HEK293 (cell line): ENCODE results near the gene HLA-DOB.

Experiments
- CTCF ChIA-PET: fragments of 350-600 bp; formaldehyde crosslinking; extraction: SDS; loops from one replicate; lab custom pipeline; 2021; ENCODE audit warnings: antibody characterized with exemption; lab: Yijun Ruan, JAX
- POLR2A ChIA-PET: fragments of 300-600 bp; formaldehyde crosslinking; extraction: SDS; loops from one replicate; lab custom pipeline; 2020; ENCODE audit warnings: antibody characterized with exemption, inconsistent platforms; lab: Yijun Ruan, JAX
- H3K27ac ChIP-seq: fragments of 200-500 bp; sonication (Bioruptor generic); 2 replicates; pipeline ENCODE4 v1.5.1; 2014; ENCODE audit warnings: low read depth, low read length, control low read depth, inconsistent platforms; ENCODE audit errors: extremely low read depth
- H3K36me3 ChIP-seq, 2 experiments: fragments of 200-500 bp in 1 of 2; sonication (Bioruptor generic) in 1 of 2; 1 replicate in 1 of 2; 2 replicates in 1 of 2; pipeline ENCODE4 v1.5.1; 2014 to 2017; ENCODE audit warnings: inconsistent platforms in 2 of 2, low read length in 2 of 2; ENCODE audit not compliant: control insufficient read depth in 2 of 2, insufficient read depth in 1 of 2
- H3K4me1 ChIP-seq: fragments of 200-500 bp; sonication (Bioruptor generic); 2 replicates; pipeline ENCODE4 v1.5.1; 2014; ENCODE audit warnings: mild to moderate bottlenecking, low read length, inconsistent platforms; ENCODE audit not compliant: control insufficient read depth, insufficient read depth
- H3K4me3 ChIP-seq: 2 replicates; pipeline ENCODE4 v1.5.1; 2011; ENCODE audit warnings: low read depth, mild to moderate bottlenecking, control low read depth, low read length, moderate library complexity
- H3K9me3 ChIP-seq: fragments of 200-500 bp; sonication (Bioruptor generic); 2 replicates; pipeline ENCODE4 v1.5.1; 2014; ENCODE audit warnings: low read depth, low read length, inconsistent platforms; ENCODE audit not compliant: control insufficient read depth, insufficient read depth
- GFI1B ChIP-seq: fragments of 450-650 bp; formaldehyde crosslinking; IDR thresholded peaks from 2 replicates; pipeline ENCODE4 v1.5.1; 2016; ENCODE audit warnings: missing biosample characterization, missing genetic modification characterization
- REPIN1 ChIP-seq: fragments of 450-650 bp; formaldehyde crosslinking; IDR thresholded peaks from 2 replicates; pipeline ENCODE4 v1.5.1; 2017; ENCODE audit warnings: missing biosample characterization, missing genetic modification characterization, low read depth
- SP7 ChIP-seq: fragments of 450-650 bp; formaldehyde crosslinking; IDR thresholded peaks from 2 replicates; pipeline ENCODE4 v1.5.1; 2016; ENCODE audit warnings: missing biosample characterization, missing genetic modification characterization
- ZFP3 ChIP-seq: fragments of 450-650 bp; formaldehyde crosslinking; IDR thresholded peaks from 2 replicates; pipeline ENCODE4 v1.5.1; 2016; ENCODE audit warnings: low read depth, missing biosample characterization, missing genetic modification characterization
- ZNF174 ChIP-seq: fragments of 450-650 bp; formaldehyde crosslinking; IDR thresholded peaks from 2 replicates; pipeline ENCODE4 v1.5.0; 2017; ENCODE audit warnings: missing biosample characterization, mild to moderate bottlenecking, missing genetic modification characterization
- ZNF184 ChIP-seq: fragments of 450-650 bp; IDR thresholded peaks from 2 replicates; pipeline ENCODE4 v1.5.1; 2018; ENCODE audit warnings: missing biosample characterization, mild to moderate bottlenecking, missing genetic modification characterization
- ZNF239 ChIP-seq: fragments of 450-650 bp; formaldehyde crosslinking; IDR thresholded peaks from 2 replicates; pipeline ENCODE4 v1.5.1; 2016; ENCODE audit warnings: missing biosample characterization, missing genetic modification characterization
- ZNF354C ChIP-seq: fragments of 450-650 bp; formaldehyde crosslinking; IDR thresholded peaks from 2 replicates; pipeline ENCODE4 v1.5.1; 2016; ENCODE audit warnings: missing biosample characterization, missing genetic modification characterization, low read depth, borderline replicate concordance
- ZNF404 ChIP-seq: fragments of 450-650 bp; formaldehyde crosslinking; IDR thresholded peaks from 2 replicates; pipeline ENCODE4 v1.5.1; 2017; ENCODE audit warnings: missing biosample characterization, missing genetic modification characterization
- ZNF416 ChIP-seq: fragments of 450-650 bp; formaldehyde crosslinking; IDR thresholded peaks from 2 replicates; pipeline ENCODE4 v1.5.1; 2016; ENCODE audit warnings: missing biosample characterization, missing genetic modification characterization
- ZNF521 ChIP-seq: fragments of 450-650 bp; formaldehyde crosslinking; IDR thresholded peaks from 2 replicates; pipeline ENCODE4 v1.5.1; 2017; ENCODE audit warnings: missing biosample characterization, mild to moderate bottlenecking, missing genetic modification characterization
- ZNF623 ChIP-seq: fragments of 450-650 bp; formaldehyde crosslinking; IDR thresholded peaks from 2 replicates; pipeline ENCODE4 v1.5.1; 2016; ENCODE audit warnings: missing biosample characterization, missing genetic modification characterization
- ZNF624 ChIP-seq: fragments of 450-650 bp; formaldehyde crosslinking; IDR thresholded peaks from 2 replicates; pipeline ENCODE4 v1.5.1; 2017; ENCODE audit warnings: missing biosample characterization, missing genetic modification characterization
- ZNF692 ChIP-seq: fragments of 450-650 bp; formaldehyde crosslinking; IDR thresholded peaks from 2 replicates; pipeline ENCODE4 v1.5.1; 2016; ENCODE audit warnings: missing biosample characterization, missing genetic modification characterization
- ZNF707 ChIP-seq: fragments of 450-650 bp; formaldehyde crosslinking; IDR thresholded peaks from 2 replicates; pipeline ENCODE4 v1.5.1; 2016; ENCODE audit warnings: missing biosample characterization, missing genetic modification characterization
- ZNF776 ChIP-seq: fragments of 450-650 bp; formaldehyde crosslinking; IDR thresholded peaks from 2 replicates; pipeline ENCODE4 v1.5.0; 2017; ENCODE audit warnings: missing biosample characterization, missing genetic modification characterization, borderline replicate concordance
- TF ChIP-seq, protein P1 (sequence below): fragments of 450-650 bp; formaldehyde crosslinking; IDR thresholded peaks from 2 replicates; pipeline ENCODE4 v1.5.1; 2016; ENCODE audit warnings: missing biosample characterization, missing genetic modification characterization
- TF ChIP-seq, protein P2 (sequence below): fragments of 450-650 bp; formaldehyde crosslinking; IDR thresholded peaks from 2 replicates; pipeline ENCODE4 v1.5.1; 2016; ENCODE audit warnings: missing biosample characterization, missing genetic modification characterization
- TF ChIP-seq, protein P3 (sequence below): fragments of 450-650 bp; formaldehyde crosslinking; IDR thresholded peaks from 2 replicates; pipeline ENCODE4 v1.5.1; 2016; ENCODE audit warnings: missing biosample characterization, missing genetic modification characterization

The HLA-DOB gene

GRCh38 chr6:32840604-32841246 is 23.9 kb upstream of the HLA-DOB start (continued):
- no peak for TF ChIP-seq ZNF354C (tag by site-specific recombination)
- no peak for TF ChIP-seq ZNF239 (tag by site-specific recombination)
- TF ChIP-seq REPIN1 (tag by site-specific recombination): no peak
- TF ChIP-seq SP7 (tag by site-specific recombination): no peak
- TF ChIP-seq, protein P1, sequence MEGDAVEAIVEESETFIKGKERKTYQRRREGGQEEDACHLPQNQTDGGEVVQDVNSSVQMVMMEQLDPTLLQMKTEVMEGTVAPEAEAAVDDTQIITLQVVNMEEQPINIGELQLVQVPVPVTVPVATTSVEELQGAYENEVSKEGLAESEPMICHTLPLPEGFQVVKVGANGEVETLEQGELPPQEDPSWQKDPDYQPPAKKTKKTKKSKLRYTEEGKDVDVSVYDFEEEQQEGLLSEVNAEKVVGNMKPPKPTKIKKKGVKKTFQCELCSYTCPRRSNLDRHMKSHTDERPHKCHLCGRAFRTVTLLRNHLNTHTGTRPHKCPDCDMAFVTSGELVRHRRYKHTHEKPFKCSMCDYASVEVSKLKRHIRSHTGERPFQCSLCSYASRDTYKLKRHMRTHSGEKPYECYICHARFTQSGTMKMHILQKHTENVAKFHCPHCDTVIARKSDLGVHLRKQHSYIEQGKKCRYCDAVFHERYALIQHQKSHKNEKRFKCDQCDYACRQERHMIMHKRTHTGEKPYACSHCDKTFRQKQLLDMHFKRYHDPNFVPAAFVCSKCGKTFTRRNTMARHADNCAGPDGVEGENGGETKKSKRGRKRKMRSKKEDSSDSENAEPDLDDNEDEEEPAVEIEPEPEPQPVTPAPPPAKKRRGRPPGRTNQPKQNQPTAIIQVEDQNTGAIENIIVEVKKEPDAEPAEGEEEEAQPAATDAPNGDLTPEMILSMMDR (tag by site-specific recombination): no peak
- TF ChIP-seq ZNF707 (tag by site-specific recombination): no peak
- no peak for TF ChIP-seq ZNF404 (tag by site-specific recombination)

- no peak overlapping the region for H3K27ac ChIP-seq
- CTCF ChIA-PET: interaction anchor here (0.6 to 6.7 kb wide), 40 partner anchors 8 to 585 kb away, joined by 3 to 355 read pairs (median 6); partner anchors contain the start of genes HLA-DMA, HLA-DMB, HLA-DQB2 and PSMB9
- POLR2A ChIA-PET: interaction anchor here (1.5 to 3.5 kb wide), 8 partner anchors 12 to 145 kb away, joined by 9 to 83 read pairs (median 16); partner anchors contain the start of genes PSMB9 and TAP1
- no peak overlapping the region for H3K4me3 ChIP-seq
- H3K36me3 ChIP-seq: peaks cover 0 to 15% of the 10 kb centered on the region in 2 experiments; a peak in 1 of 3 replicates
- TF ChIP-seq ZNF521 (no peak), GFI1B (tag by site-specific recombination) (no peak), ZNF776 (tag by site-specific recombination) (no peak), ZNF624 (tag by site-specific recombination) (no peak), ZFP3 (tag by site-specific recombination) (no peak), ZNF174 (tag by site-specific recombination) (no peak), ZNF184 (tag by site-specific recombination) (no peak), ZNF692 (tag by site-specific recombination) (no peak), ZNF623 (tag by site-specific recombination) (no peak), ZNF416 (tag by site-specific recombination) (no peak)
- TF ChIP-seq, protein P2, sequence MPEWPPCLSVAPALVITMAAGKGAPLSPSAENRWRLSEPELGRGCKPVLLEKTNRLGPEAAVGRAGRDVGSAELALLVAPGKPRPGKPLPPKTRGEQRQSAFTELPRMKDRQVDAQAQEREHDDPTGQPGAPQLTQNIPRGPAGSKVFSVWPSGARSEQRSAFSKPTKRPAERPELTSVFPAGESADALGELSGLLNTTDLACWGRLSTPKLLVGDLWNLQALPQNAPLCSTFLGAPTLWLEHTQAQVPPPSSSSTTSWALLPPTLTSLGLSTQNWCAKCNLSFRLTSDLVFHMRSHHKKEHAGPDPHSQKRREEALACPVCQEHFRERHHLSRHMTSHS (tag by site-specific recombination): no peak
- TF ChIP-seq, protein P3, sequence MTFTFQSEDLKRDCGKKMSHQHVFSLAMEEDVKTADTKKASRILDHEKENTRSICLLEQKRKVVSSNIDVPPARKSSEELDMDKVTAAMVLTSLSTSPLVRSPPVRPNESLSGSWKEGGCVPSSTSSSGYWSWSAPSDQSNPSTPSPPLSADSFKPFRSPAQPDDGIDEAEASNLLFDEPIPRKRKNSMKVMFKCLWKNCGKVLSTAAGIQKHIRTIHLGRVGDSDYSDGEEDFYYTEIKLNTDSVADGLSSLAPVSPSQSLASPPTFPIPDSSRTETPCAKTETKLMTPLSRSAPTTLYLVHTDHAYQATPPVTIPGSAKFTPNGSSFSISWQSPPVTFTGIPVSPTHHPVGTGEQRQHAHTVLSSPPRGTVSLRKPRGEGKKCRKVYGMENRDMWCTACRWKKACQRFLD (tag by site-specific recombination): no peak
- no peaks in the 10 kb centered on the region for H3K9me3 ChIP-seq
- H3K4me1 ChIP-seq: 0 out of 2 replicates have a peak, but pooled peaks cover 3% of the 10 kb centered on the region
These were observed 22.6 kb upstream of the HLA-DOB start for GRCh38 chr6:32839356-32839755.
